B cell (primary cell): Measurements from ENCODE around the gene FHDC1. TPM values are rescaled to one million over a fixed set of nuclear protein-coding genes. Genes with fewer than 3 reads are reported as not detected.

Experiments used
- ATAC-seq: fragments of 200-7000 bp; cut with Tn5 transposase; one replicate; pipeline ENCODE4 v1.10.0; 2021; ENCODE audit warnings: low read depth, mild to moderate bottlenecking, moderate number of reproducible peaks, moderate library complexity
- CTCF ChIA-PET: fragments of 350-600 bp; sonication (Branson Sonifier 250); formaldehyde crosslinking; loops from one replicate; lab custom pipeline; 2021; ENCODE audit warnings: antibody characterized with exemption, inconsistent platforms; lab: Charles Lee
- POLR2A ChIA-PET: fragments of 350-600 bp; sonication (Branson Sonifier 250); formaldehyde crosslinking; loops from one replicate; lab custom pipeline; 2021; ENCODE audit warnings: antibody characterized with exemption; lab: Charles Lee
- DNase-seq: peaks from one replicate; pipeline ENCODE4 v3.0.0; 2013
- H2AFZ ChIP-seq: 2 replicates; pipeline ENCODE4 v1.6.1; 2012; ENCODE audit warnings: mild to moderate bottlenecking, low read depth, low read length; ENCODE audit not compliant: insufficient read depth, poor library complexity, severe bottlenecking
- H3K27ac ChIP-seq, 2 donors: 1 replicate in 1 of 2; 2 replicates in 1 of 2; pipeline ENCODE4 v1.5.1; 2012 to 2013; ENCODE audit warnings: low read length in 2 of 2, mild to moderate bottlenecking in 2 of 2, moderate library complexity in 1 of 2
- H3K27me3 ChIP-seq, 4 experiments: fragments of 200-600 bp in 1 of 4; sonication (generic) in 1 of 4; replicated peaks in 1 of 4; 1 replicate in 2 of 4; 2 replicates in 2 of 4; pipeline versions ENCODE4 v1.6.1 to v1.7.0; 2013 to 2016; ENCODE audit warnings: low read length in 3 of 4, mild to moderate bottlenecking in 2 of 4, mixed read lengths in 1 of 4, moderate library complexity in 1 of 4; ENCODE audit not compliant: insufficient read depth in 4 of 4, control insufficient read depth in 3 of 4; ENCODE audit errors: control extremely low read depth in 1 of 4
- H3K36me3 ChIP-seq, 2 experiments: replicated peaks in 1 of 2; 1 replicate in 1 of 2; 2 replicates in 1 of 2; pipeline versions ENCODE4 v1.6.1 to v1.7.1; 2013; ENCODE audit warnings: low read length in 1 of 2; ENCODE audit not compliant: insufficient read depth in 2 of 2, control insufficient read depth in 1 of 2; ENCODE audit errors: control extremely low read depth in 1 of 2, extremely low read depth in 1 of 2
- H3K4me1 ChIP-seq, 2 donors: fragments of 200-600 bp in 1 of 2; sonication (generic) in 1 of 2; 1 replicate in 1 of 2; 2 replicates in 1 of 2; pipeline versions ENCODE4 v1.5.1 to v1.6.1; 2013 to 2017; ENCODE audit warnings: low read length in 2 of 2; ENCODE audit not compliant: control insufficient read depth in 2 of 2, insufficient read depth in 2 of 2
- H3K4me2 ChIP-seq: replicated peaks from 2 replicates; pipeline ENCODE3; 2012; ENCODE audit warnings: mild to moderate bottlenecking, low read depth, low read length; ENCODE audit not compliant: poor library complexity, severe bottlenecking
- H3K4me3 ChIP-seq, 5 experiments: fragments of 200-600 bp in 1 of 5; sonication (generic) in 1 of 5; 1 replicate in 3 of 5; 2 replicates in 2 of 5; pipeline versions ENCODE4 v1.5.1 to v1.7.0; 2011 to 2016; ENCODE audit warnings: low read length in 4 of 5, mild to moderate bottlenecking in 4 of 5, low read depth in 2 of 5, control low read depth in 1 of 5, moderate library complexity in 1 of 5; ENCODE audit not compliant: insufficient read depth in 1 of 5; ENCODE audit errors: control extremely low read depth in 1 of 5, extremely low read depth in 1 of 5
- H3K79me2 ChIP-seq: fragments of 200-600 bp; sonication (generic); one replicate; pipeline ENCODE4 v1.6.0; 2016; ENCODE audit warnings: low read length; ENCODE audit not compliant: control insufficient read depth, insufficient read depth
- H3K9ac ChIP-seq: fragments of 200-600 bp; sonication (generic); 2 replicates; pipeline ENCODE4 v1.6.1; 2017; ENCODE audit warnings: mild to moderate bottlenecking, low read length, moderate library complexity
- H3K9me3 ChIP-seq, 3 donors: one replicate each; pipeline versions ENCODE4 v1.6.1 to v1.7.1; 2013; ENCODE audit warnings: low read length in 2 of 3; ENCODE audit not compliant: control insufficient read depth in 2 of 3, insufficient read depth in 1 of 3; ENCODE audit errors: control extremely low read depth in 1 of 3
- H4K20me1 ChIP-seq: 2 replicates; pipeline ENCODE4 v1.6.0; 2012; ENCODE audit warnings: mild to moderate bottlenecking, low read length; ENCODE audit not compliant: insufficient read depth, control insufficient read depth, poor library complexity, severe bottlenecking
- H3K27ac Mint-ChIP-seq: one replicate; pipeline ENCODE4 v1.8.0; 2021; ENCODE audit warnings: mixed read lengths
- H3K27me3 Mint-ChIP-seq: one replicate; pipeline ENCODE4 v1.8.0; 2021; ENCODE audit warnings: mixed read lengths
- H3K4me1 Mint-ChIP-seq: one replicate; pipeline ENCODE4 v1.8.0; 2021; ENCODE audit warnings: mixed read lengths
- H3K4me3 Mint-ChIP-seq: one replicate; pipeline ENCODE4 v1.8.0; 2021; ENCODE audit warnings: mixed read lengths
- H3K9me3 Mint-ChIP-seq: one replicate; pipeline ENCODE4 v1.8.0; 2022; ENCODE audit warnings: mixed read lengths; ENCODE audit not compliant: insufficient read depth
- EZH2 ChIP-seq: IDR thresholded peaks from 2 replicates; pipeline ENCODE4 v1.6.1; 2012; ENCODE audit warnings: borderline replicate concordance, low read depth, mild to moderate bottlenecking, moderate library complexity, low read length; ENCODE audit not compliant: insufficient read depth, poor library complexity, severe bottlenecking
- WGBS: methylation state at CpG from one replicate; pipeline ENCODE4 v1.1.5; 2013; ENCODE audit warnings: missing lambda C conversion rate; ENCODE audit not compliant: insufficient coverage; 5-methylcytosine and 5-hydroxymethylcytosine counted together
- intact Hi-C: fragments of 100-400 bp; cut with micrococcal nuclease; formaldehyde crosslinking; loops from one replicate; pipeline ENCODE4 v1.10.0; 2022
- polyA plus RNA-seq: library from polyadenylated mRNA; depleted of rRNA; stranded (reverse); fragments of >200 nt; gene quantifications from 2 replicates; pipeline ENCODE4 v1.2.3, GENCODE V29; 2012
- total RNA-seq, 2 donors: library from RNA; stranded (reverse); fragments of 120-200 nt in 1 of 2; gene quantifications; 1 replicate in 1 of 2; 2 replicates in 1 of 2; pipeline versions ENCODE4 v1.2.3 to v1.2.4, GENCODE V29; 2013 to 2022
- TF ChIP-seq, protein P1 (sequence below): fragments of 200-600 bp; IDR thresholded peaks from one replicate; pipeline ENCODE4 v1.8.0; 2022; ENCODE audit warnings: antibody characterized with exemption, mild to moderate bottlenecking

FHDC1 gene
- total and polyA plus RNA-seq, 2 donors (not counting 1 experiment from before 2014, with no cell fraction given), result 0.13 to 0.57 TPM

GRCh38 chr4:152927737-152928136, 8.4 kb upstream of the FHDC1 start:
- Histone ChIP-seq H3K9me3 (no peaks in the 10 kb centered on the region), H3K4me2 (no peak overlapping the region), H3K79me2 (no peaks in the 10 kb centered on the region), H3K27me3 (no peaks in the 10 kb centered on the region), H4K20me1 (no peaks in the 10 kb centered on the region), H3K27ac (no peak overlapping the region), H3K4me1 (peaks cover 6 to 9% of the 10 kb centered on the region in 2 donors), H3K36me3 (no peaks in the 10 kb centered on the region), H3K4me3 (no peak overlapping the region), H3K9ac (no peak overlapping the region), H2AFZ (no peak overlapping the region)
- TF ChIP-seq, protein P1, sequence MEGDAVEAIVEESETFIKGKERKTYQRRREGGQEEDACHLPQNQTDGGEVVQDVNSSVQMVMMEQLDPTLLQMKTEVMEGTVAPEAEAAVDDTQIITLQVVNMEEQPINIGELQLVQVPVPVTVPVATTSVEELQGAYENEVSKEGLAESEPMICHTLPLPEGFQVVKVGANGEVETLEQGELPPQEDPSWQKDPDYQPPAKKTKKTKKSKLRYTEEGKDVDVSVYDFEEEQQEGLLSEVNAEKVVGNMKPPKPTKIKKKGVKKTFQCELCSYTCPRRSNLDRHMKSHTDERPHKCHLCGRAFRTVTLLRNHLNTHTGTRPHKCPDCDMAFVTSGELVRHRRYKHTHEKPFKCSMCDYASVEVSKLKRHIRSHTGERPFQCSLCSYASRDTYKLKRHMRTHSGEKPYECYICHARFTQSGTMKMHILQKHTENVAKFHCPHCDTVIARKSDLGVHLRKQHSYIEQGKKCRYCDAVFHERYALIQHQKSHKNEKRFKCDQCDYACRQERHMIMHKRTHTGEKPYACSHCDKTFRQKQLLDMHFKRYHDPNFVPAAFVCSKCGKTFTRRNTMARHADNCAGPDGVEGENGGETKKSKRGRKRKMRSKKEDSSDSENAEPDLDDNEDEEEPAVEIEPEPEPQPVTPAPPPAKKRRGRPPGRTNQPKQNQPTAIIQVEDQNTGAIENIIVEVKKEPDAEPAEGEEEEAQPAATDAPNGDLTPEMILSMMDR, result no peak
- TF ChIP-seq EZH2, result no peak
- Mint-ChIP-seq H3K4me1 (peaks cover 12% of the 10 kb centered on the region), H3K4me3 (no peak overlapping the region), H3K9me3 (no peaks in the 10 kb centered on the region), H3K27ac (no peak overlapping the region), H3K27me3 (peaks cover 16% of the 10 kb centered on the region)
- POLR2A ChIA-PET, result no interaction called here
- 57% methylated on average over 3 of the region's 3 CpGs for WGBS
- CTCF ChIA-PET, result no interaction called here
- DNase-seq, result no peak
- intact Hi-C loops, result no loop called here
- no peak for ATAC-seq

DNA sequence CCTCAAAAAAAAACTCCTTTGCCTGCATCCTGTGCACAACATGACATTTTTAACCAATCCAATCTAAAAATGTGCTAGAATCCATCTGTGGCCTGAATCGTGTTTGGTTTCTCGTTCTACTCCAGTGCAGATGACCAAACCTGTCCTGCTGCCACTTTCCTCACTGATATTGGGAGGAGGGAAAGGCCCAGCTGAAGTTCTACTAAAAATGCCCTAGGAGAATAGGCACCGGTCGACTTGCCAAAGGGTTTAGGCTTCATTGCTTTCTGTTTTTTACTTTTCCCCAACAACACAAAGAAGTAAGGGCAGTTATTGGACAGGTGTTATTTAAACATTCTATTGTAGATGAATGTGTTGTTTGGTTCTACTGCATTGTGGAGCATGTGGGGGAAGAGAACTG, 7.8 kb upstream of the FHDC1 start:
- no peaks in the 10 kb centered on the region for H3K79me2 ChIP-seq
- no peaks in the 10 kb centered on the region for H3K27me3 ChIP-seq
- CTCF ChIA-PET, result no interaction called here
- no peaks in the 10 kb centered on the region for H4K20me1 ChIP-seq
- peaks cover 16% of the 10 kb centered on the region for H3K27me3 Mint-ChIP-seq
- peaks cover 6 to 9% of the 10 kb centered on the region in 2 donors for H3K4me1 ChIP-seq
- H2AFZ ChIP-seq, result no peak overlapping the region
- no peak overlapping the region for H3K4me3 Mint-ChIP-seq
- no peaks in the 10 kb centered on the region for H3K36me3 ChIP-seq
- no CpG with 5 or more reads among the region's 4 CpGs for WGBS
- POLR2A ChIA-PET, result no interaction called here
- H3K27ac ChIP-seq, result no peak overlapping the region
- H3K4me1 Mint-ChIP-seq, result peaks cover 12% of the 10 kb centered on the region
- no peaks in the 10 kb centered on the region for H3K9me3 ChIP-seq
- ATAC-seq (no peak), DNase-seq (no peak)
- no peaks in the 10 kb centered on the region for H3K9me3 Mint-ChIP-seq
- H3K9ac ChIP-seq, result no peak overlapping the region
- no peak overlapping the region for H3K4me3 ChIP-seq
- intact Hi-C loops, result no loop called here
- TF ChIP-seq EZH2, result no peak
- TF ChIP-seq, protein P1, result no peak
- no peak overlapping the region for H3K4me2 ChIP-seq
- H3K27ac Mint-ChIP-seq, result no peak overlapping the region
